ENCODE results near the gene SRCIN1.
"Not testable (repeated sequence)": the region's sequence is repeated elsewhere in the genome, so short reads cannot be mapped to it uniquely, and the experiment has no call there.

Gene SRCIN1

DNA sequence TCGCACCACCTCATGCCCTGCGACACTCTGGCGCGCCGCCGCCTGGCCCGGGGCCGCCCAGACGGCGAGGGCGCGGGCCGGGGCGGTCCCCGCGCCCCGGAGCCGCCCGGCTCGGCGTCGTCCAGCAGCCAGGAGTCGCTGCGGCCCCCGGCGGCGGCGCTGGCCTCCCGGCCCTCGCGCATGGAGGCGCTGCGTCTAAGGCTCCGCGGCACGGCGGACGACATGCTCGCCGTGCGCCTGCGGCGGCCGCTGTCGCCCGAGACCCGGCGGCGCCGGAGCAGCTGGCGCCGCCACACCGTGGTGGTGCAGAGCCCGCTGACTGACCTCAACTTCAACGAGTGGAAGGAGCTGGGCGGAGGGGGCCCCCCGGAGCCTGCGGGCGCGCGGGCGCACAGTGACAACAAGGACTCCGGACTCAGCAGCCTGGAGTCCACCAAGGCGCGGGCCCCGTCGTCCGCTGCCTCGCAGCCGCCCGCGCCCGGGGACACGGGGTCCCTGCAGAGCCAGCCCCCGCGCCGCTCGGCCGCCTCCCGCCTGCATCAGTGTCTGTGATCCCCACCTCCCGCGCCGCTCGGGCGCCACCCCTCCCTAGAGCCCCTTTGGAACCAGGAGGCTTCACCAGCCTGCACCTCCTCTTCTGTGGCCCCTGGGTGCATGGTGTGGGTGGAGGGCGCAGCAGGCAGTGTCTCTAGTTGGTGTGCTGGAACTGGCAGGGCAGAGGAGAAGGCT is 95.2 kb downstream of the SRCIN1 start:
- DNase-seq (ENCODE audit: low spot score): peak; percentile 45

DNA sequence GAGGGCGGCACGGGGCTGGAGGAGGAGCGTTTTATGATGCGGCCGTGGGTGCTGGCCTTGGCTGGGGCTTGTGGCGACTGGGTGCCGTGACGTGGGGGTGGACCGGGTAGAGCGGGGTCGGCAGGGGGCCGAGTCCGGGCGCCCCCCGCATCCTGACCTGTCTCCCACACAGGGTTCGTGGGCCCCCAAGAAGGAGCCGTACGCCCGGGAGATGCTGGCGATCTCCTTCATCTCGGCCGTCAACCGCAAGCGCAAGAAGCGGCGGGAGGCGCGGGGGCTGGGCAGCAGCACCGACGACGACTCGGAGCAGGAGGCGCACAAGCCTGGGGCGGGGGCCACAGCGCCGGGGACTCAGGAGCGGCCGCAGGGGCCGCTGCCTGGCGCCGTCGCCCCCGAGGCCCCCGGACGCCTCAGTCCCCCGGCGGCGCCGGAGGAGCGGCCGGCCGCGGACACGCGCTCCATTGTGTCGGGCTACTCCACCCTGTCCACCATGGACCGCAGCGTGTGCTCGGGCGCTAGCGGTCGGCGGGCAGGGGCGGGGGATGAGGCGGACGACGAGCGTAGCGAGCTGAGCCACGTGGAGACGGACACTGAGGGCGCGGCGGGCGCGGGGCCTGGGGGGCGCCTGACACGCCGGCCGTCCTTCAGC is 95.9 kb downstream of the SRCIN1 start:
- DNase-seq (ENCODE audit: low spot score): no peak

DNA sequence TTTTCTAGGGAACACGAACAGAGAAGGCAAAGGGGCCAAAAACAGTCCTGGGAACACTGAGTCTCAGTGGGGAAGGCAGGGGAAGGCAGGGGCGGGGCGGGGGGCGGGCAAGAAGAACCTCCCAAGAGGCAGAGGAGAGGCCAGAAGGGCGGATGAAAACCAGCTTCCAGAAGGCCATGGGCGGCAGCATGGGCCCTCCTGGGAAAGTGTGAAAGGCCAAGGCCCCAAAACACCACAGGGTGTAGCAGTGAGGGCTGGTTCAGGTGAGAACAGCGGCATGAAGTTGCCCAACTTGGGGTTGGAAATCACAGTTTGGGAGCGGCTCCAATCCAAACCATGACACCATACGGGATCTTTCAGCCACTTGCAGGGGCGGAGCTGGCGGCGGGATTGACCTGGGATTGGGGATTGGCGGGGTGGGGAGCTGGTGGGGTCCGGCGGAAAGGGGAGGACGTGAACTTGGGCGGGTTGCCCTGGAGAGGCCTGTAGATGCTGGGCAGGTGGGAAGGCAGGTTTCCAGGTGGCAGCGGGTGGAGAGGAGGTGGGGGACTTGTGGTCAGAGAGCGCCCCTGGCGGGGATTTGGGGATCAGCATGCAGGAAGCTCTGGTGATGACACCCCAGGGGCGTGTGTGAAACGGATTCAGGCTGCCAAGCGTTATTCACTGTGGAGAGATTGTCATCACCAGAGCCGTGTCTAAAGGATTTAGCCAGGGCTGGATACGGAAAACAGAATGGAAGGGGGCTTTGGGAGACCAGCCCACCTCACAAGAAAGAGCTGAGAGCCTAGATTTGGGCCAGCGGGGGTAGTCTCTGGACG is 96.6 kb downstream of the SRCIN1 start:
- DNase-seq (ENCODE audit: low spot score): peak; percentile 91

DNA sequence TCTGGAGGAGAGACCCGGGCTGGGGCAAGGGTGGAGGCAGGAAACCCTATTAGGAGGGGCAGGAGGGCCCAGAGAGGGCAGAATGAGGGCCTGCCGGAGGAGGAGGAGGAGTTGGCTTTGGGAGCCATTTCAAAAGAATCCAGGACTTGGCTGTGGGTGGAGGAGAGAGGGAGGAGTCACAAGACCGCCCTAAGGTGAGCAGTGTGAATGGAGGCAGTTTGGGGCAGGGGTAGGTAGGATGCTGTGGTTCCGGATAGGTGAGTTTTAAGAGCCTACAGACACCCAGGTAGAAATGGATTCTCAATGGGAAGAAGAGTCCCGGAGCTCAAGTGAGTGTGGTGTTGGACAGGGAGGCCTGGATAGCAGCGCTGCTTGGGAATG is 97.2 kb downstream of the SRCIN1 start:
- DNase-seq (ENCODE audit: low spot score): no peak

DNA sequence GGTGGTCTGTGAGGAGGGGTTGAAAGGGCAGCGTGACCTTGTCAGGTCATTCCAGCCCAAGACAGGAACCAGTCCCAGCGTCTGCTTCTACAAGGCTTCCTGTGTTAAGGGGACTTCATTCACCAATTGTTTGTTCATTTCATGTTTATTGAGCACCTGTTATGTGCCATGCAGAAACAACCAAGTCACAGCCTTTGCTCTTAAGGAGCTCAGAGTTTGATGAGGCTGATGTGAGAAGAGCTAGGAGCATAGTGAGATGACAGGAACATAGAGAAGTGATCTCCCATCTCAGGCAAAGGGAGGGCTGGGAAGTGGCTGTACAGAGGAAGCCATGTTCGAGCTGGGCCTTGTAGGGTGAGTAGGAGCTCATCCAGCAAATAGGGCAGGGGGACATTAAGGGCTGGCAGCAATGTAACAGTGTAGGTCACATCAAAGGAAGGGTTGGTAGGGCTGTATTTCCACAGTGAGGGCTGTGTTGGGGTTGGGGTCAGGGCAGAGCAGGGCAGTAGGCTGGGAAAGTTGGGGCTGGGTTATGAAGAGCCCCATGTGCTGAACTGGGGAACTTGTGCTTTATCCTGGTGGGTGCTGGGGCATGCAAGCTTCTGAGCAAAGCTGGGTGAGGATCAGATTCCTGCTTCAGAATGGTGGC is 97.7 kb downstream of the SRCIN1 start:
- DNase-seq (ENCODE audit: low spot score): no peak

DNA sequence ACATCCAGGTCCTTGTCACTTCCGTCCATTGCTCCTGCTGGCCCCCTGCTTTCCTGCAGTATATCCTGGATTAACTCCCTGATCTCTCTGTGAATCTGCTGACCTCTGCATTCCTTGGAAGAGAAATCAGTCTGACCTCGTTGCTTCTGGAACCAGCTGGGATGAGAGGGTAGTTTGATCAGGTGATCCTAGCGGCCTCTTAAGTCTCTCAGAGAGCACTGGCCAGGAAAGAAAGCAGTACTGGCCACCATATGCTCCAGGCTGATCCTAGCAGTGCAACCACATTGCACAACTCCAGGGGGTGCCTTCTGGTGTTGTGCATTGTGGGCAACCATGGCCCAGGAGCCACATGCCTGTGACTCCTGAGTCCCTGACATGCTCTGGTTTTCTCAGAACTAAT is 98.3 kb downstream of the SRCIN1 start:
- DNase-seq (ENCODE audit: low spot score): no peak

DNA sequence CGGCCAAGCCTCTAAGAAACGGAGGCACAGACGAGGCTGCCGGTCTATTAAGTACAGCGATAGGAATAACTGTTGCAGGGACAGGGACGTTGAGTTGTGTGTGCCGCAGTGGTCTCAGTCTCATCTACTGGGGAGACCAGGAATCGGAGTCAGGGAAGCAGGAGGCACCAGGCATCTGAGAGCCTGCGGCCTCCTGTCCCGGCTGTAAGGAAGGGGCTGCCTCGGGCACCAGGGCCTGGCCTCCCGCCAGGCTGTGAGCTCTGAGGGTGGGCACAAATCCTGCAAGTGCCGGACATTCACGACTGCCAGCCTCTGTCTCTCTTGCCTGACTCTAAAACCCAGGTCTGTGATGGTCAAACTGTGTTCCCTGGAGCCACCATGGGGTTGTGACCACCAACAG is 101.5 kb downstream of the SRCIN1 start:
- no peak for DNase-seq (ENCODE audit: low spot score)

DNA sequence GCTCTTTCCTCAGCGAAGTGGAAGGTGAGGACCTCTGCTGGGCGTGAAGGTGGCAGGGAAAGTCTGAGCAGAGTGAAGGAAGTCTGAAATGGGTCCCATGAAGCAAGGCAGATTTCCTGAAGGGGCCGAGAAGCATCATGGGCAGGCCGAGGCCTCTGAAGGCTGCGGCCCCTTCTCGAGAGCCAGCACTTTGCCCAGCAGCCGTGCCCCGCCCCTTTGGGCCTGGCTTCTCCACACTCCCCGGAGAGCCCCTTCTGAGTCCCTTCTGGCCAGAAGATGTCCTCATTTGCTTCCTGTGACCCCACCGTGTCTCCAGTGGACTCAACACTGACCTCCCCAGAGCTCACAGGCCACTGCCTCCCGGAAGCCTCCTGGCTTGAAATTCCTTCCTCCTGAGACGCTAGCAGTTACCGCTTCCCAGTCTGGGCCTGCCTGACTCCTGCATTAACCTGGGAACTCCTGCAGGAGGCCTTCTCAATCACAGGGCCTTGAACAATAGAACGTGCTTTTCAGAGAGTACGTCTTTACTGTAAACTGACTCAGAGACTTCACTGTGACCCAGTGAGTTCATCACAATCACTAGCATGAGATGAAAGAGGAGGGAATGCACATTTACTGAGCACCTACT is 102.4 kb downstream of the SRCIN1 start:
- not testable (repeated sequence) for DNase-seq (ENCODE audit: low spot score)

DNA sequence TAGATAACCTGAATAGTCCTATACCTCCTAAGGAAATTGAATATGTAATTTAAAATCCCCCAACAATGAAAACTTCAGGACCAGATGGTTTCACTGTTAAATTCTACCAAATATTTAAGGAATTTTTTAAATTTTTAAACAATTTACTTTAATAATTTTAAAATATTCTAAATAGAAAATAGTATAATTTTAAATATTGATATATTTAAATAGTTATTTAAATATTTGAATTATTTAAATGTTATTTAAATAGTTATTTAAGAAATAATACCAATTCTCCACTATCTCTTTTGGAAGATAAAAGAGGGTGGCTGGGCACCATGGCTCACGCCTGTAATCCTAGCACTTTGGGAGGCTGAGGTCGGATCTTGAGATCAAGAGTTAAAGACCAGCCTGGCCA is 104.0 kb downstream of the SRCIN1 start:
- DNase-seq (ENCODE audit: low spot score): not testable (repeated sequence)

DNA sequence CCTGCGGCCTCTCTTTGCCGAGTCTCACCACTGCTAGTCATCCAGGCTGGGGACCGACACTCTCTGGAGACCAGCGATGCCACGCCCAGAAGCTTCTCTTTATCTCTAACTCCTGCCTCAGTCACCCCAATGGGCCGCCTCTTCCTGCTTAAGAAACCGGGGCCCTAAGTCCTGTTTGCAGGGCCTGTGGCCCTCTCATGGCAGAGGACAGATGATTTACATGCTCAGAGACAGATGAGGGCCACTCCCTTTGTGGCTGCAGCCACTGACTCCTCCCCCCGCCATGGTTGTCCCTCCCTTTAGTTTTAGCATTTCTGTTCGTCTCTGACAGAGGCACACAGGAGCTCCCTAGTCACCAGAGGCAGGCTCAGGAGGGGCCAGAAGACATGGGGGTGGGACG is 106.5 kb downstream of the SRCIN1 start:
- not testable (repeated sequence) for DNase-seq (ENCODE audit: low spot score)

DNA sequence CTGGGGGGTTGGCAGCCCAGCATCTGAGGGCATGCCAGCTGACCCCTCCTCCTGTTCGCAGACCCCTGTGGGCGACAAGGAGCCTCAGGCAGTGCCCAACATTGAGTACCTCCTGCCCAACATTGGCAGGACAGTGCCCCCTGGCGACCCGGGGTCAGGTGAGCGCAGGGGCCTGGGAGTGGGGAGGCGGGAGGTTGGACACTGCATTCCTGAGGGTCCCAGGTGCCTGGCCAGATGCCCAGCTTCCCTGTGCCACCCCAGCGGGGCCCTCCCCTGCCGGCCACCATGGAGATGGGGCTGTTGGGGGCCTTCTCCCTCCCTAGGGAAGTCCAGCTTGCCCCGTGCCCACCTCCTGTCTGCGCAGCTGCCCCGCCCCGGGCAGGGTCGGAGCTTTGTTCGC is 107.4 kb downstream of the SRCIN1 start:
- DNase-seq (ENCODE audit: low spot score): no peak

DNA sequence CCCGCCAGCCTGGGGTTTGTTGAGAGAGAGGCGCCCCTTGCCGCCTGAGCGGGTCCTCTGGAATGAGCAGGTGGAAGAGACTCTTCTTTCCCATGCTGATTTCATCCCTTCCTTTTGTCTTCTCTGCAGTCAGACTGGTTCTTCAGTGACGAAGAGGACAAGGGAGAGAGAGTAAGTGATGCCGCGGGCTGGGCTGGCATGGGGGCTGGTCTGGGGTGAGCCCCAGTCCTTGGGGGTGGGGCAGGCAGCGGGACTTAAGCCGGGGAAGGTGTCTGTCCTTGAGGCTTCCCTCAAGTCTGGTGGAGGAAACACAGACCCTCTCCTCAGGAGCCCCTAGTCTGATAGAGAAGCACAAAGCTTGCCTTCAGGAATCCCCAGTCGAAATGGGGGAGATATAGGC is 108.1 kb downstream of the SRCIN1 start:
- not testable (repeated sequence) for DNase-seq (ENCODE audit: low spot score)

DNA sequence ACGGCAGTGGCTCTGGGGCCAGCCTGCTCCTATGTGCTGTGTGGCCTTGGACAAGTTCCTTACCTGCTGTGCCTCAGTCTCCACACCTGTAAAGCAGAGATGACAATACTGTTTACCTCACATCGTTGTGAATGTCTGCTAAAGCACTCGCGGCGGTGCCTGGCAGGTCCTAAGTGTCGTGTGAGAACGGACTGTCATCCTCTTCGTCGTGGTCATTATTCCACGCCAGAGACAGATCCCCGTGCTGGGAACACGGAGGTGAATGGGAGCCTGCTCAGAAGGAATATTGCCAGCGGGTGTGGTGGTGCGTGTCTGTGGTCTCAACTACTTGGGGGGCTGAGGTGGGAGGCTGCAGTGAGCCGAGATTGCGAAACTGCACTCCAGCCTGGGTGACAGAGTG is 111.6 kb downstream of the SRCIN1 start:
- not testable (repeated sequence) for DNase-seq (ENCODE audit: low spot score)

DNA sequence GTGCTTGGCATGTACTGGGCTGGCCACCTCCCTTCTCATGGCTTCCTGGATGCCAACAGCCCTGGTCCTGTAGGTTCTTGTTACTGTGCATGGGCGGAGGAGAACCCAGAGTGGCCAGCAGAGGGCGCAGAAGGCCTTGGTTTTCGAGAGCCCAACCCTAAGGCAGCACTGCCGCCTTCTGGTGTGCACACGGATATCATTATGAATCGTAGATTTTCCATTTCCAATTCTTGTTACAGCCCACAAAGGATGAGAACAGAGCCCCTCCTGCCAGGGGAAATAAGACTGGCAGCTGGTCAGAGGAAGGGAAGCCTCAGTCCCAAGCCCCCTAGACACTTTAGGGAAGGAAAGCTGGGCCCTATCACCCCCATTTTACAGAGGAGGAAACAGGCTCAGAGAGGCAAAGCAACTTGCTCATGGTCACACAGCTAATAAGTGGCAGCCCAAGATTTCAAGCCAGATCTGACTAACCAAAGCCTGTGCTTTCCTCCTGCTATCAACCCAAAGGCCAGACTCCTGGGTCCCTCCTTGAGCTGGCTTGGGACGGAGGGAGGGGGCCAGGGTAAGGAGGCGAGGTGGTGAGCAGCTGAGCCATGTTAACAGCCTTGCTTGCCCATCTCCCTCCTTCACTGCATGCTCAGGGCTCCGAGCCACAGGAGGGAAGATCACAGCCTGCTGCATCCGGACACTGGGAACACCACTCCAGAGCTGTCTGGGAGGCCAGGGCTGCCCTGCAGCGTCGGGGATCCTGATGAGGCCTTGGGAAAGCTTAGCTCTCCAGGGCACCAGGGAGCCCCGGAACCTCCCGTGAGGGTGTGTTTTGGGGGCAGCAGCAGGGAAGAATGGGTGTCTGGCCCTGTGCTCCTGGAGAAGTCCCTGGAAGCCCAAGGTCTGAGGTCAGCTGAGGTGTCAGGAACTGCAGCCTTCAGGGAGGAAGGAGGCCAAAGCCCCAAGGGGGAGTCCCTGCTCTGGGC is 113.4 kb downstream of the SRCIN1 start:
- DNase-seq (ENCODE audit: low spot score): peak; percentile 80

DNA sequence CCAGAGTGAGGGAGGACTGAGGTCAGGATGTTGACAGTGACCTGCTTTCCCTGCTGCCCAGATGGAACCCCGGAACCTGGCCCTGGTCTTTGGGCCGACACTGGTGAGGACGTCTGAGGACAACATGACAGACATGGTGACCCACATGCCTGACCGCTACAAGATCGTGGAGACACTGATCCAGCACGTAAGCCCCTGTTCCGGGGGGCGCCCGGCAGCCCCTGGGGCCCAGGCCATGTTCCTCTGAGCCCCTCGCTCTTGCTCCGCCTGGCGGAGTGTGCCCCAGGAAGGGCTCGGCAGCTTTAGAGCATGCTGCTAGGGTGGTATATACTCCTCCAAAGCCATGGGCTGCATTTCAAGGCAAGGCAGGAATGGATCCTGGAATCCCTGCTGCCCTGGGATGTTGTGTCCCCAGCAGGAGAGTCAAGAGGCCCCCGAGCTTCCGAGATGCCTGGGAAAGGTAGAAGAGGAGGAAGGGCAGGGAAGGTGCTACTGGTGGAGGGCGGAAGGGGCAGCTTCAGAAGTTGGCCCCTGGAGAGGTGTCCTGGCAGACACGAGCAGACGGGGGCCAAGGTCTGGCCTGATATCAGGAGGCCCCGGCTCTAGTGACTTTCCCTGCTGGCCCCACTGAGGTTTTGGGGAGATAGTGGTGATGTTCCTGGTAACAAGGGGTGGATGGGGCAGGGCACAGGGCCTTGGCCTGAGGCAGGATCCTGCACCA is 114.2 kb downstream of the SRCIN1 start:
- DNase-seq (ENCODE audit: low spot score): not testable (repeated sequence)

DNA sequence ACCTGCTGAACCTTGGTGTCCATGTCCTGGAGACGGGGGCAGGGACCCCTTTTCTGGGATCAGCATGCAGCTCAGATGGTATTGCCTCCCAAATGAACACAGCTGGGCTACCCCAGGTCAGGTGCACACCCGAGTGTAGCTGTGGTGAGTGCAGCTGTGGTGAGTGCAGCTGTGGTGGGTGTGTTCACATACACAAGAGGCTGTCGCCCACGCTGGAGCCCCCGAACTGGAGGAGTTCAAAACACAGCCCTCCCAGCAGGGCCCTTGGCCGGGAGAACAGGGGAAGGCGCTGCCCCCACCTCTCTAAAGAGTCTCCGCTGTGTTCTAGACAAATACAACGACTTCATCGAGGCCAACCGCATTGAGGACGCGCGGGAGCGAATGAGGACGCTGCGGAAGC is 116.0 kb downstream of the SRCIN1 start:
- DNase-seq (ENCODE audit: low spot score): not testable (repeated sequence)

DNA sequence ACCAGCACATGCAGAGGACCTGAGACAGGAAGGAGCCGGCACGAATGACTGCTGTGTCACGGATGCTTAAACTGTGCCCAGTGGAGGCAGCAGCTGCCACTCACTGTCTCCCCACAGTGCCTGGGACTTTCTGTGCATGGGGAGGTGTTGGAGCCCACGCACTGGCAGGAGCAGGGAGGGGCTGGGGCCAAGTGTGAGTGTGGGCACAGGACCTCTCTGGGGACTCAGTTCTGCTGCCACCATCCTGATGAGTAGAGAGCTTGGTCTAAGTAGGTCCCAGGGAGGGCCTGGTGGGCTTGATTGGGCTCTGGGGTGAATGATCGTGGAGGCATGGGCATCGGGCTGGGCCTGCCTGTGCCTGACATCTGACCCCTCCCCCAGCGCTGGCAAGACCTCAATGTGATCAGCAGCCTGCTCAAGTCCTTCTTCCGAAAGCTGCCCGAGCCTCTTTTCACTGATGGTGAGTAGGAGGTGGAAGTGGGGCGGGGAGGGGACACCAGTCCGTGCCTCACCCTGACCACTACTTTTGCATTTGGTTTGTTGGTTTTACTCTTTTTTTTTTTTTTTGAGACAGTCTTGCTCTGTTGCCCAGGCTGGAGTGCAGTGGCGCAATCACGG is 120.0 kb downstream of the SRCIN1 start:
- not testable (repeated sequence) for DNase-seq (ENCODE audit: low spot score)

DNA sequence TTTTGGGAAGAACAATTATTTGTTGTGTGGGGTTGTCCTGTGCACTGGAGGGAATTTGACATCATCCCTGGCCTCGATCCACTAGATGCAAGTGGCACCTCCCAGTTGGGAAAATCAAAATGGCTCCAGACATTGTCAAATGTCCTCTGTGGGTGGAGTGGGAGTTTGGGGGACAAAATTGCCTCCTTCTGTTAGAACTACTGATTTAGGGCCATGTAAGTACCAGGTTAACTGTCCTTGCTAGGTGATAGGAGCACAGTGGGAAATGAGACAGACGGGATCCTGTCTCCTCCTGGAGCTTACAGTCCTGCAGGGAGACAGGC is 120.6 kb downstream of the SRCIN1 start:
- no peak for DNase-seq (ENCODE audit: low spot score)

Measured in SK-N-DZ (cell line).